HEK293T (cell line): Measurements from ENCODE around the gene MYO19.

Experiments used
- ARNT ChIP-seq: fragments of 450-650 bp; IDR thresholded peaks from 2 replicates; pipeline ENCODE4 v1.6.1; 2017; ENCODE audit warnings: mild to moderate bottlenecking
- BHLHE40 ChIP-seq: fragments of 450-650 bp; IDR thresholded peaks from 2 replicates; pipeline ENCODE4 v1.6.1; 2016; ENCODE audit warnings: mild to moderate bottlenecking, moderate library complexity, borderline replicate concordance
- FOXA1 ChIP-seq: fragments of 450-650 bp; IDR thresholded peaks from 2 replicates; pipeline ENCODE4 v1.6.1; 2016; ENCODE audit warnings: mild to moderate bottlenecking
- FOXK2 ChIP-seq: fragments of 450-650 bp; IDR thresholded peaks from 2 replicates; pipeline ENCODE4 v1.6.1; 2016; ENCODE audit warnings: mild to moderate bottlenecking
- FOXM1 ChIP-seq: fragments of 450-650 bp; IDR thresholded peaks from 2 replicates; pipeline ENCODE4 v1.6.1; 2017; ENCODE audit warnings: mild to moderate bottlenecking, borderline replicate concordance
- HDGF ChIP-seq: fragments of 450-650 bp; IDR thresholded peaks from 2 replicates; pipeline ENCODE4 v1.6.1; 2017; ENCODE audit warnings: antibody characterized with exemption, borderline replicate concordance
- L3MBTL2 ChIP-seq: fragments of 450-650 bp; conservative IDR thresholded peaks from 2 replicates; pipeline ENCODE4 v1.6.1; 2016; ENCODE audit warnings: mild to moderate bottlenecking
- NFRKB ChIP-seq: fragments of 450-650 bp; IDR thresholded peaks from 2 replicates; pipeline ENCODE4 v1.6.1; 2016; ENCODE audit warnings: mild to moderate bottlenecking, moderate library complexity
- SUZ12 ChIP-seq: fragments of 450-650 bp; IDR thresholded peaks from 2 replicates; pipeline ENCODE4 v1.6.1; 2016; ENCODE audit warnings: mild to moderate bottlenecking
- TARDBP ChIP-seq: fragments of 450-650 bp; IDR thresholded peaks from 2 replicates; pipeline ENCODE4 v1.6.1; 2016

DNA sequence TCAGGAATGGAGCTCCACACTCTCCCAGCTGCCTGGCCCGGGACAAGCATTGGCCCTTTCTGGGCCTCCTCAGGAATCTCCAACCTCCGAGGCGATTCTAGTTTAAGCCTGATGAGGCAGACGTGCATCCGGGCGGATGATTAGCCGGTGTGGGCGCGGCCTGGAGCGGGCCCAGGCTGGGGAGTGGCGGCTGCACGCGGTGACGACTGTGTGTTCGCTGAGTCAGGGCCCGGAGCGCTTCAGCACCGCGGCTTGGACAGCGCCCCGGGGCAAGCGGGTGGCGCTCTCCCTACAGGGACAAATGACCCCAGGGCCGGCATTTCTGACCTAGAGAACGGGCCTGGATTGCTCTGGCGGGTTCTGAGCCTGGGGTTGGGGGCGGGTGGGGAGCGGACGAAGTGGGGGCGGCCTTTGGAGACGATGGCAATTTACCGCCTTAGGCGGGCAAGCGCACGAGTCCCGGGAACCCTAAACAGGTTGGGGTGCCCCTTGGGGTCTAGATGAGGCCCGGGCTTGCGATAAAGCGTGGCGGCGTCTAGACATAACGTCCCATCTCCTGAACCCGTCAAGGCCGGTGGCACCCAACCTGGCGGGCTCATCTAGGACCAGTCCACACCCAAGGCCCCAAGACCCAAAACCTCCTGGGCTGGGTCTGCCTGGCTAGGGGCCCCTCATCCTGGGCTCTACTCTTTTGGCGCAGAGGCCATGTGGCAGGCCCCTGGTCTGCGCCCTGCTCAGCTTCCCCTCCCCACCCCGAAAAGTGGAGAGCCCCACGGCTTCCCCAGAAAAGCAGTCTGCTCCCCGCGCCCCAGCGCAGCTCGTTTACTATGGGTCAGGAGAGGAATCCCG, 70.5 kb downstream of the MYO19 start:
- TF ChIP-seq FOXM1 (no peak), TARDBP (no peak), HDGF (no peak), FOXA1 (no peak), L3MBTL2 (no peak), FOXK2 (no peak), SUZ12 (no peak), NFRKB (no peak), ARNT (no peak), BHLHE40 (no peak)
